Measurements from ENCODE around the gene SSTR5. TPM values are rescaled to one million over a fixed set of nuclear protein-coding genes. Genes with fewer than 3 reads are reported as not detected.

SSTR5 gene
- total and polyA plus RNA-seq, 2 of the 4 experiments (the other 2 are of a cell fraction), result not detected

DNA sequence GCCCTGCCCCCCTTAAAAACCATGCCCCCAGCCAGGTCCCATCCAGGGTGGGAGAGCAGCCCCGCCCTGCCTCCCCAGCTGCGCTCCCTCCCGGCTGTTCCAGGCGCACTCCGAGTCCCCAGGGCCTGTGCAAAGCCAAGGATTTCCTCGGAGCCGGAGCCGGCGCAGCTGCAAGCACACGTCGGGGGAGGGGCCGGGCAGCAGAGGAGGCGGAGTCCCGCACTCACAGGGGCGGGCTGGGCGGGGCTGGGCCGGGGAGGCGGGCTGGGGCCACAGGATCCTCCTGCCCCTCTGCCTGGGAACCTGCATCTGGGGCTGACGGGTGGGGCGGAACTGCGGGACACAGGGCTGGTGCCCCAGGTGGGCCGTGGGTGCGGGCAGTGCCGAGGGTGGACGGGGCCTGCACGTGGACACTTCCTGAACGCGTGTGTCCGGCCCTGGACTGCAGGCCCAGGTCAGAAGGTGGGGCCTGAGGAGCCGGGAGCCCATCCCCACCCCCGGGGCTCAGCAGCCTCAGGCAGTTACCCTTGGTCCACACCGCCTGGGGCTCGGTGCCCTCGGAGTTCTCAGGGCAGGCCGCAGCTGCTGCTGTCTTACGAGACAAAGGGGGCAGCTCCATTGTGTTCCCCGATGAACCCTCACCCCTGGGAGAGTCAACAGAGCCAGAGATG is 24.0 kb upstream of the SSTR5 start:
- Histone ChIP-seq H3K4me2 (ENCODE audit: low read depth, low read length) (no peak overlapping the region), H3K4me1 (ENCODE audit: control insufficient read depth, insufficient read depth, low read length) (no peaks in the 10 kb centered on the region), H3K79me1 (ENCODE audit: low read depth in 1 of 2, low read length in 2 of 2) (no peaks in the 10 kb centered on the region), H3K4me3 (ENCODE audit: insufficient read depth, low read depth, low read length) (no peak overlapping the region), H4K8ac (ENCODE audit: low read depth in 2 of 2, low read length in 2 of 2) (no peak overlapping the region), H3K9me1 (ENCODE audit: insufficient read depth, low read length) (no peaks in the 10 kb centered on the region), H3K9ac (ENCODE audit: low read depth, low read length) (no peak overlapping the region), H3K27ac (ENCODE audit: insufficient read depth, low read length) (no peak overlapping the region), H3K36me3 (ENCODE audit: control insufficient read depth, insufficient read depth, low read length) (no peaks in the 10 kb centered on the region), H2AK9ac (replicated peaks; ENCODE audit: low read depth, low read length, poor library complexity) (no peak overlapping the region), H3K56ac (ENCODE audit: extremely low read depth, insufficient read depth, low read length) (no peak overlapping the region), H2AK5ac (ENCODE audit: low read depth, low read length) (no peak overlapping the region), H3K27me3 (ENCODE audit: control insufficient read depth, insufficient read depth, low read length) (peaks cover 35% of the 10 kb centered on the region), H2BK15ac (ENCODE audit: low read depth, low read length) (no peak overlapping the region), H3K9me3 (ENCODE audit: control insufficient read depth, insufficient read depth, low read length) (no peaks in the 10 kb centered on the region), H3K23ac (ENCODE audit: low read depth, low read length) (no peak overlapping the region), H3K14ac (replicated peaks; ENCODE audit: low read depth, low read length) (no peak overlapping the region), H2BK20ac (ENCODE audit: low read depth, low read length) (no peak overlapping the region), H4K20me1 (ENCODE audit: insufficient read depth, low read length) (no peaks in the 10 kb centered on the region), H4K5ac (ENCODE audit: low read depth, low read length) (no peak overlapping the region), H2BK120ac (ENCODE audit: low read depth, low read length) (no peak overlapping the region), H2AFZ (replicated peaks; ENCODE audit: low read length, poor library complexity) (peak overlapping the region; percentile 14), H3K4ac (ENCODE audit: low read depth, low read length) (no peak overlapping the region), H4K91ac (ENCODE audit: insufficient read depth, low read depth, low read length) (no peak overlapping the region), H2BK5ac (ENCODE audit: low read depth, low read length, poor library complexity, severe bottlenecking) (no peak overlapping the region), H3K18ac (ENCODE audit: low read depth, low read length) (no peak overlapping the region)
- intact Hi-C loops (cut with micrococcal nuclease) (no loop called here), in situ Hi-C loops (cut with MboI; ENCODE audit: low sequenced_read_pairs) (no loop called here), dilution Hi-C loops (cut with HindIII; ENCODE audit: low sequenced_read_pairs, unreplicated experiment) (no loop called here)
- POLR2A ChIA-PET (ENCODE audit: unreplicated experiment), result no interaction called here
- no TSS peak for BruUV-seq (replicated peaks)
- TF ChIP-seq CEBPB (IDR thresholded peaks at IDR 0.05; ENCODE audit: low read depth, low read length) (no peak), MAFK (IDR thresholded peaks at IDR 0.05; ENCODE audit: low read depth, low read length) (no peak), RFX5 (IDR thresholded peaks at IDR 0.05; ENCODE audit: low read depth, low read length) (no peak), RCOR1 (IDR thresholded peaks at IDR 0.05; ENCODE audit: insufficient replicate concordance, low read length) (no peak), MAZ (IDR thresholded peaks at IDR 0.05; ENCODE audit: borderline replicate concordance, low read depth, low read length) (no peak)
- CTCF ChIA-PET, result no interaction called here
- WGBS, 2 experiments (ENCODE audit: extremely low coverage in 2 of 2, insufficient read length in 1 of 2), result 44% methylated on average over 22 of the region's 37 CpGs; no CpG with 5 or more reads in 1 of the 2 experiments
- ATAC-seq (ENCODE audit: low read depth) (peak; percentile 97), DNase-seq (peak; percentile 16)

All from IMR-90 (cell line).